ENCODE results near the gene RHAG.
"Not testable (repeated sequence)": the region's sequence is repeated elsewhere in the genome, so short reads cannot be mapped to it uniquely, and the experiment has no call there.

The RHAG gene

GRCh38 chr6:49635480-49635879 is 1.2 kb downstream of the RHAG start:
- DNase-seq: no peak

DNA sequence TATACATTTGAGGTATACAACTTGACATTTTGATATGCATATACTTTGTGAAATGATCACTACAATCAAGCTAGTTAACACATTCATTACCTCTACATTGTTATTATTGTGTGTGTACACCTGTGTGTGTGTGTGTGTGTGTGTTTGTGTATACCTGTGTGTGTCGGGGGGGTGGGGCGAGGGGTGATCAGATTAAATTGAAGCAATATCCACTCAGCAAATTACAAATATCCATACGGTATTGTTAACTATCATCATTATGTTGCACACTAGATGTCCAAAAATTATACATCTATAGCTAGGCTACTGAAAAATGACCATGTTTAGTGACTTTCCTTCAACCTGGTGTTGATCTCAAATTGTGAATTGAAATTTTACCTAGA is 1.8 kb downstream of the RHAG start:
- DNase-seq: no peak

DNA sequence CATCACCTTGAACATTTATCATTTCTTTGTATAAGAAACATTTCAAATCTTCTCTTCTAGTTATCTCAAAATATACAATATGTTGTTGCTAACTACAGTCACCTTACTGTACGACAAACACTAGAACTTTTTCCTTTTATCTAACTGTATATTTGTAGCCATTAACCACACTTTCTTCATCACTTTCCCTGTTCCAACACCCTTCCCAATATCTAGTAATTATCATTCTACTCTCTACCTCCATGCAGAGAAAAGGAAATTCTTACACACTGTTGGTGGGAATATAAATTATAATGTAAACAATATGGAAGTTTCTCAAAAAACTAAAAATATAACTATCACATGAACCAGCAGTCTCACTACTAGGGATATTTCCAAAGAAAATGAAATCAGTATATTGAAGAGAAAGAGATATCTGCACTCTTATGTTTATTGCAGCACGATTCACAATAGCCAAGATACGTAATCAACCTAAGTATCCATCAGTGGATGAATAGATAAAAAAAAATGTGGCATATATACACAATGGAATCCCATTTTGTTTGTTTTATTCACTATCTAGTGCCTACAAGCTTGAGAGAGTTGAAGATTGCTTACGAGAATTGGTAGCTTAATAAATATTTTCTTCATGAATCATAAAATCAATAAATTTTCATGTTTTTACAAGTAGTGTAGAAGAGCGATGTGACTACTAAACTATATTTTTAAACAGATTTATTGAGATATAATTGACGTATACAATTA is 2.4 kb downstream of the RHAG start:
- no peak for DNase-seq

- DNase-seq: no peak
Observed at GRCh38 chr6:49633541-49633940, 3.1 kb downstream of the RHAG start.

- DNase-seq: no peak
Observed at GRCh38 chr6:49632727-49633126, 3.9 kb downstream of the RHAG start.

- DNase-seq: not testable (repeated sequence)
Observed at GRCh38 chr6:49629485-49630088, 7.1 kb downstream of the RHAG start.

DNA sequence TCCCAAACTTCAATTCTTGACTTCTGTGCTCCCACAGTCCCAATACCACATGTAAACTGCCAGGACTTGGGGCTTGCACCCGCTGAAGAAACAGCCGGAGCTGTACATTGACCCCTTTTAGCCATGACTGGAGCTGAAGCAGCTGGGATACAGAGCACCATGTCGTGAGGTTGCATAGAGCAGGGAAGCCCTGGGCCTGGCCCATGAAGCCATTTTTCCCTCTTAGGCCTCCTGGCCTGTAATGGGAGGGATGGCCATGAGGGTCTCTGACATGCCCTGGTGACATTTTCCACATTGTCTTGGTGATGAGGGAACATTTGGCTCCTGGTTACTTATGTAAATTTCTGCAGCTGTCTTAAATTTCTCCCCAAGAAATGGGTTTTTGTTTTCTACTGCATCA is 9.8 kb downstream of the RHAG start:
- no peak for DNase-seq

DNA sequence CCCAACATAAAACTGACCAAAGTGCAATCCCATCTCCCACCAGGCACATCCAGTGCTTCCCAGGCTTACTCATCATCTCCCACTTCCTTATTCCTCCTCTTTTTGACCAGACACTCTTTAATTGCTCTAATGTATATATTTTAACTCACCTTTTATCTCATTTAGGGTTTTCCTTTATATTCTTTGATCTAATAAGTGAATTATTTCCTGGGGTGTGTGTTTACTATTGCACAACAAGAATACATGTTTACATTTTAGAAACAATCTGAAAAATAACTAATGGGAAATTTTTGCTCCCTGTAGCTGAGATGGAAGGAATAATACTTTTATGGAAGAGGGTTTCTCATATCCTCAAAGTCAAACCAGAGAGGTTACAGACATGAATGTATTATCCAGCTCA is 18.4 kb downstream of the RHAG start:
- DNase-seq: no peak

DNA sequence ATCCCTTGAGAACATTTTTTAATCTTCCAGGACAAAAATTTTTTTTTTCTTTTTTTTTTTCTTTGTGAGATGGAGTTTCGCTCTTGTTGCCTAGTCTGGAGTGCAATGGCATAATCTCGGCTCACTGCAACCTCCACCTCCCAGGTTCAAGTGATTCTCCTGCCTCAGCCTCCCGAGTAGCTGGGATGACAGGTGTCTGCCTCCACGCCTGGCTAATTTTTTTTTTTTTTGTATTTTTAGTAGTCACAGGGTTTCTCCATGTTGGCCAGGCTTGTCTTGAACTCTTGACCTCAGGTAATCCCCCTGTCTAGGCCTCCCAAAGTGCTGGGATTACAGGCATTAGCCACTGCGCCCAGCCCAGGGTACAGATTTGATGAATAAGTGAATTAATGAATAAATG is 22.5 kb downstream of the RHAG start:
- DNase-seq: not testable (repeated sequence)

DNA sequence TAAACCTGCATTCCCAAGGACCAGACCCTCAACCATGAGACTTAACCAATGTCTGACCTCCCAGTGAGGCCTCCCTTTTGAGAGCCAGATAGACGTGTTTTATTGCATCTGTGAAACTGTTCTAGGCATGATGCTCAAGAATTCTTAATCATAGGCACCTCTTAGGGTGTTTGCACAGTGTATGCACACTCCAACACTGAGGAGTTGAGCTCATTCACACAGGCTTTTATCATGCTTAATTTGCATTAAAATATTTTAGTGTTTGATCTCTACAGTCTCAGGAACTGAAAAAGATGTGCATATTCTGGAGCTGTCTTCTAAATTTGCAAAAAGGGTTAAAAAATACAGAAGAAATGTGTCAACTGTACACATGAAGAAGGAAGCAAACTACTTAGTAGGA is 27.4 kb downstream of the RHAG start:
- DNase-seq: no peak

DNA sequence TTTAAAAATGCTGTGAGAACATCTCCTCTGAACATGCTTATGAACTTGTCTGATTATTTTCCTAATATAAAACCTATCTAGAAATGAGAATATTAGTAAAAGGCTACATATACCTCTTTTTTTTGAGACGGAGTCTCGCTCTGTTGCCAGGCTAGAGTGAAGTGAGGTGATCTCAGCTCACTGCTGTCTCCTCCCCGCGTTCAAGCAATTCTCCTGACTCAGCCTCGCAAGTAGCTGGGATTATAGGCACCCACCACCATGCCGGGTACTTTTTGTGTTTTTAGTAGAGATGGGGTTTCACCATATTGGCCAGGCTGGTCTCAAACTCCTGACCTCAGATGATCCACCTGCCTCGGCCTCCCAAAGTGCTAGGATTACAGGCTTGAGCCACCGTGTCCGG is 28.4 kb downstream of the RHAG start:
- not testable (repeated sequence) for DNase-seq

DNA sequence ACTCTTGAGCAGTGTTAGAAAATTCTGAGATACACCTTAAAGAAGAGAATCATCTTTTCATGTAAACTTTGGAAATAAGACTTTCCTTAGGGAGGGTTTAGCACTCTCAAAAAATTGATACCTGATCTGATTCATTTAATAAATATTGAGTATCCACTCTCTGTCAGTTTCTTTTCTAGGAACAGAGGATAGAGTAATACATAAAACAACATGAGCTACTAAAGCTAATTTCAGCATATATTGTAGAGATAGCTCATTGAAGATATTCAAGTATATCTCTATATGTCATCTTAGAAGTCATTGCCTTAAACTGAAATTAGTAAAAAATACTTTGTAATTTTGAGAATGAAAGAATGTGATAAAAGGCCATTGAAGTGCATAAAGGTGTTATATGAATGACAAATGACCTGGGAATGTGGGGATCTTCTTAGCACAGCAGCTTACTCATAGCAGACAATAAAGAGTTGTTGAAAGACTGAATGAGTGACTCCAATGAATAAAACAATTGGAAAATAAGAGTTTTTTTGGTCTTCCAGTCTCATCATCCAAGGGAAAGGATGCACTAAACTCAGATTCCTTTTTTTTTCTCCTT is 29.2 kb downstream of the RHAG start:
- no peak for DNase-seq

DNA sequence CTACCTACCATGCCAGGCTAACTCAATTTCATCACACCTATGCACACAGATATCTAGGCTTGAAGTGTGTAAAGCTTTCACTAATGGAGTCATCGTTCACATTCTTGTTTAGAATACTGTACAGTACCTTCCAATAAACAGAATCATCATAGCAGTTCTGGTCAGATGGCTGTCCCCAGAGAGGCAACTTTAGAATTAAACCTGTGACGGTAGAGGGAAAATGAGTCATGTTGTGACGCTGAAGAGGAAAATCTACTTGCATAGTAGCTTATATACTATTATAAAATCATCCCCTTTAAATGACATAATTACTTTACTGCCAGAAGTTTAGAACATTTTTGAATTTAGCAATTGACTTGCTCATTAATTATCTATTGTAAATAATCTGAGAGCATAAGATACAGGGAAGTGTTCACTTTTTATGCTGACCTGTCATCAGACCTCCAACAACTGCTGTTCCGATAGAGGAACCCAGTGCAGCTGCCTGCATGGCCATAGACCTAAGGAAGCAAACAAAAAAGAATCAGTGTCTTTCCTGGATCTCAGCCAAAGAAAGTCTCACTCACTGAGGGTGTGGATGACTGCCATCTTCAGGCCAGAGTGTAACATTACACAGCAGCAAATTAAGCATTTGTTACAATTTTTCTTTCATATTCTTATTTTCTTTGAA is 29.8 kb downstream of the RHAG start:
- DNase-seq: no peak

DNA sequence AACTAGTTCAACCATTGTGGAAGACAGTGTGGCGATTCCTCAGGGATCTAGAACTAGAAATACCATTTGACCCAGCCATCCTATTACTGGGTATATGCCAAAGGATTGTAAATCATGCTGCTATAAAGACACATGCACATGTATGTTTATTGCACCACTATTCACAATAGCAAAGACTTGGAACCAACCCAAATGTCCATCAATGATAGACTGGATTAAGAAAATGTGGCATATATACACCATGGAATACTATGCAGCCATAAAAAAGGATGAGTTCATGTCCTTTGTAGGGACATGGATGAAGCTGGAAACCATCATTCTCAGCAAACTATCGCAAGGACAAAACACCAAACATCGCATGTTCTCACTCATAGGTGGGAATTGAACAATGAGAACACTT is 32.6 kb downstream of the RHAG start:
- DNase-seq: not testable (repeated sequence)

DNA sequence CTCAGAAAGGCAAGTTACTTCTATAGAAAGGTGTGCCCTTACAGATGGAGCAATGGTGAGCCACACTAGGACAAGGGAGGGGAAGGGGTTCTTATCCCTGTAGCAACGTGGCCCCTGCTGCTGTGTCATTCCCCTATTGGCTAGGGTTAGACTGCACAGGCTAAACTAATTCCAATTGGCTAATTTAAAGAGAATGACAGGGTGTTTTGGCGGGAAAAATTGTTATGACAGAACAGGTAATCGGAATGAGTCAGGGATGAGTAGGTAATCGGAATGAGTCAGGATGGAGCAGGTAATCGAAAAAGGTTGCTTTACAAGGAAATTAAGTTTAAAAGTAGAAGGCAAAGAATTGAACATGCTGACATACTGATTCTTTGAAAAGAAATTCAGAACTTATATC is 49.4 kb downstream of the RHAG start:
- not testable (repeated sequence) for DNase-seq

DNA sequence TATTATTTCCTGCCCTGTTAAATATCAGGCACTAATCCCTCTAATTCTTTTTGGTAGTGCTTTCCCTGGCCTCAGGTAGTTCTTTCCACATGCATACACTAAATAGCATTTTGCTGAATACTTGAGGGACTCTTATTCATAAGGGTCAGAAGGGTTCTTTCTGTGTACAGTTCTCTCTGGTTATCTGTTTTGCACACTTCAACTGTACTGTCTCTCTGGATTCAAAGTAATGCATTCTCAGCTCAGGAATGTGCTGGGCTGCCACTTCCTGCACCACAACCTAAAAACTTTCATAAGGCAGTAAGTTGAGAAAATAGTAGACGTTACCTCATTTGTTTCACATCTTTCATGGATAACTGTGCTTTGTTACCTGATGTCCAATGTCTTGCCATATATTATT is 54.1 kb downstream of the RHAG start:
- DNase-seq: no peak

- DNase-seq: no peak
Observed at GRCh38 chr6:49579649-49580048, 57.0 kb downstream of the RHAG start.

DNA sequence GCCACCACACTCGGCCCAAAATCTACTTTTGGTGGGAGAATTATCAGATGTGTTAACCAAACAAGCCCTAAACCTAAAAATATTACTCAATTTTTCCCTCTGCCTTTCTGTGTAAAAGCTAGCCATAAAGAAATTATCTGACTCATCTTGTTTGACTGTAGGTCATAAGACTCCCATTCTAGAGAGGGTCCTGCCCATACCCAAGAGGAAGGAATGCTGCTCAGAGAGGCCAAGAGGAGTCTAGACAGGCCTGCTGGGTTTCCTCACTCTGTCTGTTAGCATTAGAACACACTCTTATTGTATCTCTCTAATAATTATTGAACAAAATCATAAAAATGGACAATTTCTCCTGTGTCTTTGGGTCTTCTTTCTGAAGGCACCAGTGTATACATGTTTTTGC is 60.0 kb downstream of the RHAG start:
- no peak for DNase-seq

DNA sequence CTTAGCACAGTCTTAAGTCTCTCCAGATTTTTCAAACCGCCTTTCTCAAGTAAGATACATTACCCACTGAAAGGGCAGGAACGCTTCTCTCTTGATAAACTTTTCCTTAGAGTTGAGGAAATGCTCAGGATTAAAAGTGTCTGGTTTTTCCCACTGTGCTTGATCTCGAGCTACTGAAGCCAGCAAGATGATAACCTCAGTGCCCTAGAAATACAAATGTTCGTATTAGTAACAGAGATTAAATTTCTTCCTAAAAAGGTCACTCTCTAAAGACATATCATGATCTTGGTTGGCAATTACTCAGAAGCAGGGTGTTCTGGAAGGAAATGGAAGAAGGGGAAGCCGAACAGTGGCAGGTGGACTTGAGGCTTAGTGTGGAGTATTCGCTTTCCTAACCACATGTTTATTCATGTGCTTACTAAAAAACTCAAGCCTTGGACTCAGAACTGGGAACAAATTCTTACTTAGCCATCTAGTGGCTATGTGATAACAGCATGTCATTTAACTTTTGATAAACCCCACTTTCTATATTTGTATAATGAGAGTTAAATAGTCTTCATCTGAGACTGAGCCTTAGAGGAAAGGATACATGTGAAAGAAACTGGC is 66.1 kb downstream of the RHAG start:
- DNase-seq: no peak

GRCh38 chr6:49565855-49566254 is 70.8 kb downstream of the RHAG start:
- no peak for DNase-seq

DNA sequence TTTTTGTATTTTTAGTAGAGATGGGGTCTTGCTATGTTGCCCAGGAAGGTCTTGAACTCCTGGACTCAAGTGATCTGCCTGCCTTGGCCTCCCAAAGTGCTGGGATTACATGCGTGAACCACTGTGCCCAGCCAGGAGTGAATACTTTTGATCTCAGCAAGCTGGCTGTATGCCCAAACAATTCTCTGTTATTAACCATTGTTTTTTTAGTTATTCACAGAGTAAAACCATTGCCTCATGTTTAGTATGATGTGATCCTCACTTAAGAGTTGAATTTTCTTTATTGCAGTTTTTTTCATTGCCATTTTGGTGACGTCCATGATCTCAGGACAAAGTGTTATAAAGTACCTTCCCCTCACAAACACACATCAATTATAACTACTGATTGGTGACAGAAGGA is 71.4 kb downstream of the RHAG start:
- no peak for DNase-seq

GRCh38 chr6:49564552-49564951 is 72.1 kb downstream of the RHAG start:
- no peak for DNase-seq

Data from stimulated activated CD4-positive, alpha-beta T cell treated with anti-CD3 and anti-CD28 coated beads, Interleukin-12 subunit alpha, Interleukin-12 subunit beta, amount 100 ng/mL, for 4 hours (primary cell).